ENCODE data around the gene DNM3.

The DNM3 gene

GRCh38 chr1:171803461-171804022 is 37.8 kb upstream of the DNM3 start (continued):
- TF ChIP-seq ZNF645 (tag by site-specific recombination; IDR thresholded peaks at IDR 0.05) = no peak
- TF ChIP-seq YY2 (tag by site-specific recombination; IDR thresholded peaks at IDR 0.05) = no peak
- no peak for TF ChIP-seq ZSCAN4 (tag by site-specific recombination; IDR thresholded peaks at IDR 0.05)
- TF ChIP-seq ZNF548 (tag by site-specific recombination; IDR thresholded peaks at IDR 0.05) = no peak
- no peak for TF ChIP-seq PRDM1 (tag by site-specific recombination; IDR thresholded peaks at IDR 0.05)

- ChIA-PET POLR2A (no interaction called here), CTCF (interaction anchor here (0.6 to 11.4 kb wide), 2 partner anchors 36 to 177 kb away, joined by 3 to 378 read pairs; no protein-coding TSS in a partner anchor)
- H3K9me3 ChIP-seq (ENCODE audit: control insufficient read depth, insufficient read depth, low read depth, low read length) = no peaks in the 10 kb centered on the region
- no peak for TF ChIP-seq ZNF837 (tag by site-specific recombination; IDR thresholded peaks at IDR 0.05)
- no peak for TF ChIP-seq ZNF610 (tag by site-specific recombination; IDR thresholded peaks at IDR 0.05; ENCODE audit: borderline replicate concordance)
- no peak for TF ChIP-seq ZNF23 (tag by site-specific recombination; IDR thresholded peaks at IDR 0.05; ENCODE audit: borderline replicate concordance)
- TF ChIP-seq ZNF596 (tag by site-specific recombination; IDR thresholded peaks at IDR 0.05) = no peak
- TF ChIP-seq REST (tag by site-specific recombination; IDR thresholded peaks at IDR 0.05) = no peak
- no peak for TF ChIP-seq ZNF76 (tag by site-specific recombination; IDR thresholded peaks at IDR 0.05; ENCODE audit: borderline replicate concordance, low read depth)
- TF ChIP-seq TRIM28 (IDR thresholded peaks at IDR 0.05; ENCODE audit: borderline replicate concordance, low read length) = no peak
- no peak for TF ChIP-seq KLF8 (tag by site-specific recombination; IDR thresholded peaks at IDR 0.05)
- no peak for TF ChIP-seq ZSCAN30 (tag by site-specific recombination; IDR thresholded peaks at IDR 0.05)
- TF ChIP-seq ZXDB (tag by site-specific recombination; IDR thresholded peaks at IDR 0.05) = no peak
- no peak for TF ChIP-seq ZBTB48 (tag by site-specific recombination; IDR thresholded peaks at IDR 0.05)
- TF ChIP-seq KLF1 (tag by site-specific recombination; IDR thresholded peaks at IDR 0.05) = no peak
- TF ChIP-seq ZNF629 (tag by site-specific recombination; IDR thresholded peaks at IDR 0.05) = no peak
- TF ChIP-seq ZNF239 (tag by site-specific recombination; IDR thresholded peaks at IDR 0.05) = no peak
- no peak for TF ChIP-seq ZNF560 (tag by site-specific recombination; IDR thresholded peaks at IDR 0.05; ENCODE audit: borderline replicate concordance)
- no peak for TF ChIP-seq ZBTB20 (tag by site-specific recombination; IDR thresholded peaks at IDR 0.05)
- TF ChIP-seq ZNF776 (tag by site-specific recombination; IDR thresholded peaks at IDR 0.05; ENCODE audit: borderline replicate concordance) = no peak
- TF ChIP-seq ZNF677 (tag by site-specific recombination; IDR thresholded peaks at IDR 0.05) = no peak
- no peaks in the 10 kb centered on the region for H3K36me3 ChIP-seq (ENCODE audit: control insufficient read depth in 2 of 2, insufficient read depth in 1 of 2, low read length in 2 of 2)
- no peaks in the 10 kb centered on the region for H3K4me1 ChIP-seq (ENCODE audit: control insufficient read depth, insufficient read depth, low read length)
- H3K4me3 ChIP-seq (ENCODE audit: low read depth, low read length) = no peak overlapping the region
- H3K27ac ChIP-seq (ENCODE audit: extremely low read depth, low read depth, low read length) = no peak overlapping the region
Measured at GRCh38 chr1:171805395-171806115, 35.7 kb upstream of the DNM3 start.
